GM19397 (cell line): Measurements from ENCODE around the gene CHTOP.
"Not testable (repeated sequence)": the region's sequence is repeated elsewhere in the genome, so short reads cannot be mapped to it uniquely, and the experiment has no call there.

Source experiments
- ATAC-seq: cut with Tn5 transposase; IDR thresholded peaks from one replicate; pipeline ENCODE4 v1.9.1; 2021; ENCODE audit warnings: mild to moderate bottlenecking, moderate library complexity; ENCODE audit not compliant: unreplicated experiment

Gene CHTOP, protein sequence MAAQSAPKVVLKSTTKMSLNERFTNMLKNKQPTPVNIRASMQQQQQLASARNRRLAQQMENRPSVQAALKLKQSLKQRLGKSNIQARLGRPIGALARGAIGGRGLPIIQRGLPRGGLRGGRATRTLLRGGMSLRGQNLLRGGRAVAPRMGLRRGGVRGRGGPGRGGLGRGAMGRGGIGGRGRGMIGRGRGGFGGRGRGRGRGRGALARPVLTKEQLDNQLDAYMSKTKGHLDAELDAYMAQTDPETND

DNA sequence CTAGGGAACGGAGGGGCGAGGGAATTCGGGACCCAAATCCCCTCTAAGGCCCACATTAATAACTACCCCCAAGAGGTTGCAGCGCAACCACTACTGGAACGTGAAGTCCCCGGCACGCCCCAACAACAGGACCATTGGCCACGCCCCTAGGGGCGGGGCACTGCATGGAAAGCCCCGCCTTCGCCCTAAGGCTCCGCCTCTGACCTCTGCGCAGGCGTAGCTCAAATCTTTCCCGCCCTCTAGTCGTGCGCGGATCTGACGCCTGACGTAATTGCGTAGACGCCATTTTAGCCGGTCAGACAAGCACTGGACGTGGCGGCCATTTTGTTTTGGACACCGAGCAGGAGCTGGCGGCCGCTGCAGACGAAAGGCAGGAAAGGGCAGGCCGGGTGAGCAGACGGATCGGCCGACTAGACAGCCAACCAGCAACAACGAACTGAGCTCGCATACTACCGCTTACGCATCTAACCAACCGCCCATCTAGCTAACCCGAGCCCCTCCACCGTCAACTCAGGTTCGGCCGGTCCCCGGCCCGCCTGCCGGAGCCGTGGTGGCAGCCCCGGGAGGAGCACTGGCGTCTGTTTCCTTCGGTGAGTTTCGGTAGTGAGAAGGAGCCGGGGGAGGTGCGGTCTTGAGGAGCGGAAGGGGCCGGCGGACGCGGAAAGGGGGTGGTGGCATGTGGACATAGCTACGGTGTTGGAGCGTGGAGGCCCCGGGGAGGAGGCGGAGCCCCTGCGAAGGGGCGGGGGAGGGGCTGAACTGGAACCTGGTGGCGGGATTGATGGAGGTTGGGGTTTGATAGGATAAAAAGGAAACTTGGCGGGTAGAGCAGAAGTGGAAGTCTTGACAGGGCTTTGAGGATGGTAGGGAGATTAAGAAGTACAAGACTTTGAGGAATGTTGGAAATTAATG is at the start of gene CHTOP:
Gene CHTOP, plus strand, starts transcription at position 313 of the 912 bp plus-strand sequence. CDS start 2,523 bp downstream, outside the sequence.
- peak; percentile 92 for ATAC-seq

DNA sequence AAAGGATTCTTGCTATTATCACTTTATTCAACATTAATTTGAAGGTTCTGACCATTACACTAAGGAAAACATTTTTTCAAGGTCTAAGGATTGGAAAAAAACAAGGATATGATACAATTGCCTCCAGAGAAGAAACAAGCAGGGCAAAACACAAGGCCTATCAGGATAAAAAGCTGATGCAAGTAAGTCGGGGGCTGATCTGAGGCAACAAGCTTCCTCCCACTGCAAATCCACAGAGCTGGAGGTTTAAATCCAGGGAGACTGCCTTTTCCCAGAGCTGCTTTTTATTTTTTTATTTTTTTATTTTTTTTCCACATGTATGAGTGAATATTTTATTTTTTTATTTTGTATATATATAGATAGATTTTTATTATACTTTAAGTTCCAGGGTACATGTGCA is 48.9 kb upstream of the CHTOP start:
- no peak for ATAC-seq

DNA sequence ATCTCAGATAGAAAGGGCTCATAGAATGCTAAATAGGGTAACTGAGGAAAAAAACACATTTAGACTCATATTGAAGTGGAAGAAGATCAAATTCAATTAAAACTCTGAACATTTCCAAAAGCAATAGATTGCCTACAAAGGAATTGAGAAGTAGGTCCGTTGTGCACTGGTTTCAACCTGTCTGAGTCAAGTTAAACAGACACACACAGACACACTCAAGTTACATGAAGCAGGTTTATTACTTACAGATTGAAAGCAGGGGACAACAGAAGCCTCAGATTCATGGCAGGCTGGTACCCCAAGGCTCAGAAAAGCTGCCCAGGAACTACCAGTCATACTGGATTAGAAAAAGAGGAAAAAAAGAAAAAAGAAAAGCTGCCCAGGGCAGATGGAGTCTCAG is 47.5 kb upstream of the CHTOP start:
- ATAC-seq = no peak

DNA sequence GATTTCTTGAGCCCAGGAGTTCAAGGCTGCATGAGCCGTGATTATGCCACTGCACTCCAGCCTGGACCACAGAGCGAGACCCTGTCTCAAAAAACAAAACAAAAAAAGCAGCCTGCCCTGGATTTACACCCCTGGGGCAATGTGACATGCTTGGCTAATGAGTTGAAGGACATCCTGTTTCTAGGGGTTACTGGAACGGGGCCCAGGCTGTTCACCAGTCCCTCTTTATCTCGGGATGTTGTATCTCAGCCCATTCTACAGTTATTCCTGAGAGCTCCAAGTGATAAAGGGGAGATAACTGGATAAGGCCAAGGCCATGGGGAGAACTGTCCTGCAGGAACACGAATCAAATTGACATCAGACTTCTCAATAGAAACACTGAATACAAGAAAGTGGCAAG is 46.6 kb upstream of the CHTOP start:
- no peak for ATAC-seq

DNA sequence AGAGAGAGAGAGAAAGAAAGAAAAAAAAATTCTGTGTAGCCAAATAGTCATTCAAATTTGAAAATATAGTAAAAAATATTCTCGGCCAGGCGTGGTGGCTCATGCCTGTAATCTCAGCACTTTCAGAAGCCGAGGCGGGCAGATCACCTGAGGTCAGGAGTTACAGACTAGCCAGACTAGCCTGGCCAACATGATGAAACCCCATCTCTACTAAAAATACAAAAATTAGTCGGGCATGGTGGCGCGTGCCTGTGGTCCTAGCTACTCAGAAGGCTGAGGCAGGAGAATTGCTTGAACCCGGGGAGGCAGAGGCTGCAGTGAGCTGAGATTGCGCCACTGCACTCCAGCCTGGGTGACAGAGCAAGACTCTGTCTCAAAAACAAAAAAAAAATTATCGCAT is 45.8 kb upstream of the CHTOP start:
- ATAC-seq = not testable (repeated sequence)

DNA sequence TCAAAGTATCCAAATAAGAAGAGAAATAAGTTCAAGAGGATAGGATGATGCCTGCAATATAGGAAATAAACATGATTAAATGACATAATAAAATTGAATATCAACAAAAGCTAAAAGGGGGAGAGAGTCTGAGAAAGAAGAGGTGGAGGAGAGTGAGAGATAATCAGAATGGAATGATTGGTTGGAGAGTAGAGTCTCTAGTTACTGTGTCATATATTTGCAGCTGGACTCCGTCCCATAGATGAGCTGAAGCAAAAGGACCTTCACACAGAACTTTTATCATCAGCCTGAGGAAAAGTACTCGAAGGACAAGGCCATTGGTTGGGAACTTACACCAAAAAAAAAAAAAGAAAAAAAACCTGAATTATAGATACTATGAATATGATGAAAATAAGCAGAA is 45.4 kb upstream of the CHTOP start:
- no peak for ATAC-seq

DNA sequence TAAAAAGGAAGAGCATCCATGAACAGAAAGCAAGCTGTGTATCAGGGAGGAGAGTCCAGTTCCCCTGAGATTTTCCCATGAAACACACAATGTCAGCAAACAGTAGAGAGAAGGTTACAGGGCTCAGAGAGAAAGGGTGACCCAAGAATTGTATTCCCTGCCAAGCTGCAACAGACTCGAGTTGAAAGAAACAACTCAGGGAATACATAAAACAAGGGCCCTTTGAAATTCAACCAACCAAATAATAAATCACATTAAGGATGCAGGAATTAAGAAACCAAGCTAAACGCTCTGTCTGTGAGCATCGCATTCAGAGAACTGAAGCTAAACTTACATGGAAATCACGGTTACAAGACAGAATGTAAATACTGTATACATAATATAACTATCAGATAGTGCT is 41.1 kb upstream of the CHTOP start:
- ATAC-seq = no peak

DNA sequence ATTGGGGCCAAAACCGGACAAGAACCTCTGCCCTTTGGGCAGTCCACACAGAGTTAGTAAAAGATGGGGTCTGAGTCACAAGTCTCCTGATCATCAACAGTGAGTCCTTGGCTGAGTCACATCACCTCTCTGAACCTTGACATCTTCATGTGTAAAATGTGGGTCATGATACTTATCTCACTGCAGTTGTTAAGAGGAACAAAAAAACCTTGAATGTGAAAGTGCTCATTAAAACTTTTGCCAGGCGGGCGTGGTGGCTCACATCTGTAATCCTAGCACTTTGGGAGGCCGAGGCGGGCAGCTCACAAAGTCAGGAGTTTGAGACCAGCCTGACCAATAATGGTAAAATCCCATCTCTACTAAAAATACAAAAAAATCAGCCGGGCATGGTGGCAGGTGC is 36.7 kb upstream of the CHTOP start:
- no peak for ATAC-seq

DNA sequence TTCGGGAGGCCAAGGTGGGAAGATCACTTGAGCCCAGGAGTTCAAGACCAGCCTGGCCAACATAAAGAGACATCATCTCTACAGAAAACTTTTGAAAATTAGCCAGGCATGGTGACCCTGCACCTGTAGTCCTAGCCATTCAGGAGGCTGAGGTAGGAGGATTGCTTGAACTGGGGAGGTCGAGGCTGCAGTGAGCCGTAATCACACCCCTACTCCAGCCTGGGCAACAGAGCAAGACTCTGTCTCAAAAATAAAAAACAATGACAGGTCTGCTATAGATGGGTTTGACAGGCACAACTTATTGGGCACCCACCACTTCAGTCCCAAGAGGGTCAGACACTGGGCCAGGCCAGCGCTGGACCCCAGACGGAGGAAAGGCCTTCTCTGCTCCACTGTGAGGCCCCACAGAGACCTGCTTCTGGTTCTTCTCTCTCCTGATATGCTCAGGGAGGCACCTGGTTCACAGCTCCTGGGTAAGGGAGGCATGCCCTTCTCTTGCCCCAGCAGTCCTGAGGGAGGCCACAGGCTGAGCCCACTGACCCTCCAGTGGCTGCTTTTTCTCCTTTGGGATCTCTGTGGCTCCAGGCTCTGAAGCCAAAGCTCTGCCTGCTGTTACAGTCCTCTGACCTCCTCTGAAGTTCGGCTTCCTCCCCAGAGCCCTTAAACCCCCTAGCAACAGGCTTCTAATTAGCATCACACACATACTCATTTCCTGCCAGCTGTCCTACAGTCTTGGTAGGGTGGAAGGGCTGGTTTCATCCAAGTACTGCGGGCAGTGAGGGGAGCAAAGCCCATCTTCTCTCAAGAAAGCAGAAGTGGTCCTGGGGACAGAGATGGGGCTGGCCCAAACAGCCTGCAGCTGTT is 35.3 kb upstream of the CHTOP start:
- ATAC-seq = peak; percentile 97

DNA sequence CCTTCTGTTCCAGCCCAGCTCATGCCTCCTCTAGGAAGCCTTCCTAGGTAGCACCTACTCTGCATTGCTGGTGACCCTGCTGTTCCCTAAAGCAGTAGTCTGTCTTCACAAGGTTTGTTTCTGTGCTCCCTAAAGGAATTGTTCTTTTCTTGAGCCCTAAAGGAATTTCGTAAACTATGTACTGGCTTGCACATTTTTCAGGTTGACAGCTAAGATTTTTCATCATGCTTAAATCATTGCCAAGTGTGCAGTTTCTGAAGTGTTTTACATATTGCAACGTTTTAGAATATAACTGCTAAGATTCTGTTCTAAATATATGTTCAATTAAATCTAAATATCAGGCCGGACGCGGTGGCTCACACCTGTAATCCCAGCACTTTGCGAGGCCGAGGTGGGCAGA is 34.0 kb upstream of the CHTOP start:
- no peak for ATAC-seq

DNA sequence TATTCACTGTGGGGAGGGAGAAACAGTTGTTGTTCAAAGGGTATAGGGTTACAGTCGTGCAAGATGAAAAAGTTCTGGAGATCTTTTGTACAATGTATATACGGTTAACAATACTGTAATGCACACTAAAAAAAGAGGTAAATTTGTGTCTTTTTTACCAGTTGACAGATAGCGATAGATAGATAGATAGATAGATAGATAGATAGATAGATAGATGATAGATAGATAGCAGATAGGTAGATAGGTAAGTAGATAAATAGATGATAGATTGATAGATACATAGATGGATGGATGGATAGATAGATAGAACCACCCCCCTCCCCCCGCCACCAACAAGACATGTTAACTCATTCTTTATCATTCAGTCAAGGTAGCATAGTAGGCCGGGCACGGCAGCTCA is 31.1 kb upstream of the CHTOP start:
- no peak for ATAC-seq

DNA sequence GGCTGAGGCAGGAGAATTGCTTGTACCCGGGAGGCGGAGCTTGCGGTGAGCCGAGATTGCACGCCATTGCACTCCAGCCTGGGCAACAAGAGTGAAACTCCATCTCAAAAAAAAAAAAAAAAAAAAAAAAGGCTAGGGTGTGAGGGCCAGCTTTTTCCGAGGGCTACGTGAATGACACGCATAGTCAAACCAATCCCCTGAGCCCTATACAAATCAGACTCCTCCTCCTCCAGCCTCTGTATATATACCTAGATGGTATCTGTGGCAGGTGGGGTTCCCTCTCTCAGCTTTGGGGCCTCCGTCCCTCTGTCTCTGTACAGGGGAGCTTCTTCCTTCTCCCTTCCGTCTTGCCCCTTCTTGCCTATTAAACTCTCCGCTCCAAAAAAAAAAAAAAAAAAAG is 27.7 kb upstream of the CHTOP start:
- no peak for ATAC-seq

DNA sequence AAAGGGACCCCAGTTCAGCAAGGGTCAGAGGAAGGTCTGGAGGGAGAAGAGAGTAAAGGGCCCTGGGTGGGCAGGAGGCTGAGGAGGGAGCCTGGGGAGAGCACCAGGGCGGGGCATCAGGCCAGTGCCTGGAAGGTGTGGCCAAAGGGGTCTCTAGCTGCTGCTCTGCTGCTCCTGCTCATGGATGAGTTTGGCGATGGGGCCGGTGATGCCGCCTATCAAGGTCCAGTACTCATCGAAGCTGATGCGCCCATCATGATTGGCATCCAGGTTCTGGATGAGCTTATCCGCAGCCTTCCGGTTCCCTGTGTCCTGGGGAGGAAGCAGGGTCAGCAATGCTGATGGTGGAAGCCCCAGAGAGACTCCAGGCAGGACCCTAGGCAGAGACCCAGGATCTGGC is 26.5 kb upstream of the CHTOP start:
- no peak for ATAC-seq

DNA sequence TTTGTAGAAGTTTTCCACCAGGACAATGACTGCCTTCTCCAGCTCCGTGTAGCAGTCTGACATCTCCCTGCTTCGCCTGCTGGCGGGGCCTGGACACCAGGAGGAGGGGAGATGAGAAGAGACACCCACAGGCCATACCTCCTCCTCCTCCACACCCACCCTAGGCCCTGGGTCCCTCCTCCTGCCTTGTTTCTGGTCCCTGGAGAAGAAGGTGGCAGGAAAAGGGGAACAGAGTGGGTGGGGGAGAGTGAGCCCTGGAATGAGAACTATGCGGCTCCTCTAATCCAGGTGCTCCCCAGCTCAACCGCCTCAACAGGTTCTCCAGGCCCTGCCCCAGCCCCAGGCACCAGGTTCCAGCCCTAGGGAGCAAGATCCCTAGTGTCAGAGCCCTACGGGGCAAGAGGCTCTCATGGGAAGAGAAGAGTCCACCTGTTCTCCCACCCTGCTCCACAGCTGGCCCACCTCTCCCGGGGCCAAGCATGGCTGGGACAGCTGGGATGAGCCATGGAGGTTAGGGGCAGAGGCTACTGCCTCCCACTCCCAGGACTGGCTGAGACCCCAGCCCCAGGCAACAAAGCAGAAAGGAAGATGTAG is 25.7 kb upstream of the CHTOP start:
- ATAC-seq = no peak

DNA sequence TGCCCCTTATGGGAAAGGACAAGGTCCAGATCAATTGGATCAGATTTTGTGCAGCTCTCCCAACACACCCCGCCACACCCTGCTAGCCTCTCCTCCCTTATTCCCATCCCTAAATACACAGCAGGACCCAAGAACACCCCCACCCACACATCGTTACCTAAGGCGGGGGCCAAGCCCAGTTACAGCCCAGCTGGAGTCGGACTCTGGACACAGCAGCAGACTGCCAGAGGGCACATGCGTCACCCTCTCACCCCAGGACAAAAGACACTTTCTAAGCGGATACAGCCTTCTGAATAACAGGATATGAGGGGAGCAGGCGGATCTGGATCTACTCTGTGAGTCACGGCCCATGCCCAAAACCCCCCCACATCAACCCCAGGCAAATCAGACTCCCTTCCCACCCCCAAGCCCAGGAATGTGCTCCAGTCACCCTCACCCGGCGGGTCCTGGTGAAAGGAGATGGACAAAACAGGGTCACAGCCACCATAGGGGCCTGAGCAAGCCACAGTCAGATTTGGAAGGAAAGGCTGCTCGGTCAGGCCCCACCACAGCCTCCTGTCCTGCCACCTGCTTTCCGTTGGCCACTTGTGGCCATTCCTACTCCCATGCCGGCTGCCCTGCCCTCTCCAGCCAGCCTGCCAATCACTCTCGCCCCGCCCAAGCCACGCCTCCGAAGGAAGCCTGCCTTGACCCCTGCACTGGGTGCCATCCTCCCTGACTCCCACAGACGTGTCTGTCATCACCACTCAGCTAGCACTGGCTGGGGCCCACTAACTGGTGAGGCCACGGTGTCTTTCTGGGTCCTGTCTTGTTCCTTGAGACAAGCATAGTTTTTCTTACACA is 24.9 kb upstream of the CHTOP start:
- no peak for ATAC-seq

DNA sequence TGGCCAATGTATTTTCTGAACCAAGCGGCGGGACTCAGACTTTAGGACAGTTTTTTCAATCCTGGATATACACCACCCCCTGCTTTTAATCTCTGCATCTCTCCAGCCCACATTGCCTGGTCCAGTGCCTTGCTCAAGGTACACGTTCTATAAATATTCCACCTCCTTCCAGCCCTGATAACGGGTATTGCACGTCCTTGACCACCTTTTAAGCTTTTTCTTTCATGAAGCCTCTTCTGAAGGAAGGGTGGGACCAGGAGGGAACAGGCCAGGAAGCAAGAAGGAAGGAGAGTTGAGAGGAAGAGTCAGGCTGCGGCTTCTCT is 24.3 kb upstream of the CHTOP start:
- no peak for ATAC-seq

DNA sequence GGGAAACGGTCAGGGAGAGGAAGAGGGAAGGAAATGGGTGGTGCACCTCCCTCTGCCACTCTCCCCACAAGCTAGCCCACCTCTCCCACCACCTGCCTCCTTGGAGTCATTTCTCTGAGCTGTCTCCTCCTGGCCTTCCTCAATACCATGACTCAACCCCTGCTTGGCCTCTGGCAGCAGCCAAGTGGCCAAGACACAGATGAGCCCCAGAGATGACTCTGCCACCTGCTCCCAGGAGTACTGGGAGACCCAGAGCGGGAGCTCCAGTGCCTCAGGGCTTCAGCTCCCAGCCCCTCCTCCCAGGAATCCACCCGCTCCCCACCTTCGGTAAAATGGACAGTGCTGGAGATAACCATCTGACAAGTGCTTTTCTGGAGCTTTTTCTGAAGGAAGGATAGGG is 23.5 kb upstream of the CHTOP start:
- no peak for ATAC-seq

DNA sequence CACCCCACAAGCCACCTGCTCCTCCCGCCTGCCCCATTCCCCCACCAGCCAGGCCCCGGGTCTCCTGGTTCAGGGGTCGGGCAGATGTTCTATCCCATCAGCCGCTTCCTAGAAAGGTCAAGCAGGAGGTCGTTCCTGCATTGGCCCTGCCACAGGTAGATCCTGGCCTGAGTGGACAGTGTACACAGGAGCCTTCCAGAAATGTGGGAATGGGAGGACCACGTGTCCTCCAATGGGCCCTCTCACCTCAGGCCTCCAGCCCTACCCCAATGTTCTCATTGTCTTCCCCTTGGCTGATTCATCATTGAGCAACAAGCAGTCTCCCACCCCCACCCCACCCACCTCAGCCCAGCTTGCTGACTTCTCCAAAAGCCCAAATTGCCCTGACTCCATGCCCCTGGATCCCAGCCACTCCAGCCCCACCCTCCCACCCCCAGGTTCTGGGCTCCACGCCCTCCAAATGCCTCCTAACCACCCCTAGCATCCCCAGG is 23.0 kb upstream of the CHTOP start:
- no peak for ATAC-seq

DNA sequence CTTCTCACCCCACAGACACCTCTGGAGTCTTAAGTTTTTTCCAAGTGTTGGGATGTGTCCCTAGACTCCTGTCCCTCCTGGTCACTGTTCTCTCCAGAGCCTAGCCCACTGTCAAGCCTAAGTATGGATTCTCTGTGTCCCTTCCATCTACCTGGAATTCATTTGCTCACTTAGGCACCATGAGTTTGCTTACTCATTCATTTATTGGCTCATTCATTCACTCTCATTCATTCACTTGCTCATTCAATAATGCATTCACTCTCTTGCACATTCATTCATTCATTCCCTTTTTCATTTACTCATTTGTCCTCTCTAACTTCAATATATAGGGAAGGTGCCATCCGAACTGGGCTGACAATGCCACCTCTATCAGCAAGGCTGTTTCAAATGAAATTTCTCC is 22.5 kb upstream of the CHTOP start:
- no peak for ATAC-seq

DNA sequence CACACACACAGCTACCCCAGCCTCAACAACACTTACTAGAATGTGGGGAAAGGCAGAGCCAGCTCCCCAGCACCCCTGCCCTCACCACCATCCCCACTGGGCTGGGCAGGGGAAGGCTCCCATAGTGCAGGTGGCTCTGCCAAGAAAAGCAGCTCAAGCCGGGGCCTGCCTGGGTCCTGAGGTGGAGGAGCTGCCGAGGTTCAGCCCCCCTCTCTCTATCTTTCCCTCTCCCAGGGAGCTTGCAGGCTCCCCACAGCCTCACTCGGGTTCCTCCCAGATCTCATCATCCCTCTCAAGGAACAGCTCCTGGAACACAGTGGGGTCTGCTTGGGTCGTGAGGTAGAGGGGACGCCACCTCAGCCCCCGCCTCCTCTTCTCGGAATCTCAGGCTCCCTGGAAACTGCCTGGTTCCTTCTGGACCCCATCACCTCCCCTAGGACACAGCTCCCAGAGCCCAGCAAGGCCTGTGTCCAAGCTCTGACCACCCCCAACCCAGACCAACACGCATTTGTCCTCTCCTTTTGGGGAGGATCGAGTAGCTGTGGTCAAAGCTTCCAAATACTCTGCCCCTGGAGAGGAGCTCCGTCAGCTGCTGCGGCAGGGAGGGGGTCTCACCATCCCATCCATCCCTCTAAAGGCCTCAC is 21.6 kb upstream of the CHTOP start:
- no peak for ATAC-seq
